DMS 273 (cell line): ENCODE results near the gene DYNC1H1.
A peak's percentile ranks its signal among the peaks of the same experiment; 100 is the strongest.
"Not testable (repeated sequence)": the region's sequence is repeated elsewhere in the genome, so short reads cannot be mapped to it uniquely, and the experiment has no call there.

Experiments
- DNase-seq: peaks from one replicate; lab custom pipeline; 2025; ENCODE audit not compliant: unreplicated experiment; lab: John Stamatoyannopoulos, UW

DYNC1H1 gene

DNA sequence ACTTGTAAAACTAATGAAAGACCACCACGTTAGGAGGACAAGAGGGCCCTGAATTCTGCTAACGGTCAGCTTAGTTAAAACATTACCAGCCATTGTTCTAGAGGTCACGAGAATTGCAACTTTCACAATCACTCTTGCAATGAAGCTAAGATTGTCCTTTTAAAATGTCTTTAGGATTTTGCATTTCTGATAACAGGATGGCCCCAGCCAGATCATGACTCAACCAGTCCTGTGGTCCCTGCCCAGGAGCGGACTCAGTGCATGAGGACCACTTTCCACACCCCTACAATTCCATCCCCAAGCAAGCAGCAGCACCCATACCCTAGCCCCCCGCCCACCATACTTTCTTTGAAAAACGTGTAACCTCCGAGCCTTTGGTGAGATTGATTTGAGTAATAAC lies 93.8 kb downstream of the DYNC1H1 start:
- DNase-seq, result no peak

DNA sequence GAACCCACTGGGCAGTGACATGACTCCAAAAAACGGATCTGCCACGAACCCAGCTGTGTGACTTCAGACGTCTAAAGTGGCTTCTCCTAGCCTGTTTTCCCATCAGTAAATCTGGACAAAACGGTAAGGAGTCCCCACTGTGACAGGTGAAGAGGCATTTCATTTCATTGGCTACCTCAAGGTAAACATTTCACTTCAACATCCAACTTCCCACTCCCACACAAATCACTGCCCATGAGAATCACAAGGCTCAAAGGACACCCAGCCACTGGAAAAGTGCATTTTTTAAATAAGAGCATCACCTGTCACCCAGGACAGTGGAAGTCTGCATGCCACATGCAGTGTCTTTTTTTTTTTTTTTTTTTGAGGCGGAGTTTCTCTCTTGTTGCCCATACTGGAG lies 94.6 kb downstream of the DYNC1H1 start:
- no peak for DNase-seq

DNA sequence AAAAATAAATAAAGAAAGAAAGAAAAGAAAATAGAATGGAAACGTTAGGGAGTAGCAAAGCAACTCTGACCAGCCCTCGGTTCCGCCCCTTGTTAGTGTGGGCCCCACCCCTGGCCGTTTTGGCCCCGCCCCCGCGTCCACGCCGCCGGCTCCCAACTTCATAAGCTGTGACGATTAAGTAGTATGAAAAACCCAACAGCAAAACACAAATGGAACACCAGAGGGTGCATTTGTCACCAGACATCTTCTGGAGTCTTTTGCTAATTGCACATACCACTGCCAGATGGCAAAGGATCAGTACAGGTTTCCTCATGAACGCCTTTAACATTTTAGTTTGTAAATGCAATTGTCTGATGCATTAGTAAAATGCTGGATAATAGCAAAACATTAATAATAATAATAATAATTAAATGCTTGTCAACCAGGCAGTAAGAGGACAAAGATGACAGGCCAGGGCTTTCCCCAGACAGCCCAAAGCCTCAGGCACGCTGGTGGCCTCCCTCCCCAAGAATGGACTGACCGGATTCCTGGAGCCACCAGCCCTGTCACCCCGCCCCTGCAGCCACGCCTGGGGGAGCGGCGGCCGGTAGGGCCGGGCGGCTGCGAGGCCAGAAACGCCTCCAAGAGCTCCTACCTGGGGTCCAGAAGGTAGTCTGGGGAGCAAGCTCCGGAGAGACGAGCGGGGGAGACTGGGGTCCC lies 98.9 kb downstream of the DYNC1H1 start:
- DNase-seq, result peak; percentile 96

DNA sequence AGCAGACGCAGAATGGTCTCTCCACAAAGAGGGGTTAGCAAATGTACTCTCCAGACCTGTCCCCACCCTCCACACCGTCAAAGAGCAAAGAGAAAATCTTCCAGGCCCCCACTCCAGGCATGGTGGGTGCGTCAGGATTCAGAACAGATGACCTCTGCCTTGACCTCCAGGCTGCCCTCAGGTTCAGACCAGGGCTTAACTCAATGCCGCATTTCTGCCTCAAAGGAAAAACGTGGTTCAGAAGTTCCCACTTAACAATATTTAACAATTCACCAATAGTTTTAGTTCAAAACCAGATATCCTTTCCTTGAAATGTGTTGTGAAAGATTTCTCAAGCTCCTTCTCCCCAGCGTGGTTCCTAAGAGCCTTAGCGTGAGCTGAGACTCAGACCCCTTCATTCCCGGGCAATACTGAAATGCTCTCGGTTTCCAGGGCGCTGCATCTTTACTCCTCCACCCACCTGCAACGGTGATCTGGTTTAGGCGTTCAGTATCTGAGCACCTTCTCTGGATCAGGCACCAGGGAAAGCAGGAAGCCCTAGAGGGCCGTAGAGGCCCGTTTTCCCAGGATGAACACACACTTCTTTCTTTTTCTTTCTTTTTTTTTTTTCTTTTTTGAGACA lies 99.5 kb downstream of the DYNC1H1 start:
- no peak for DNase-seq

DNA sequence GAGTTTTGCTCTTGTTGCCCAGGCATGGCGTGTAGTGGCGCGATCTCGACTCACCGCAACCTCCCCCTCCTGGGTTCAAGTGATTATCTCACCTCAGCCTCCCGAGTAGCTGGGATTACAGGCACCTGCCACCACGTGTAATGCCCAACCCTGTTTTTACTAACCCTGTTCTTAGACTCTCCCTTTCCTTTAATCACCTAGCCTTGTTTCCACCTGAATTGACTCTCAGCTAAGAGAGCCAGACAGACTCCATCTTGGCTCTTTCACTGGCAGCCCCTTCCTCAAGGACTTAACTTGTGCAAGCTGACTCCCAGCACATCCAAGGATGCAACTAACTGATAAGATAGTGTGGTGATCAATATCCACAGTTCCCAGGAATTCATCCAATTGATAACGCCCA lies 100.2 kb downstream of the DYNC1H1 start:
- DNase-seq, result not testable (repeated sequence)

DNA sequence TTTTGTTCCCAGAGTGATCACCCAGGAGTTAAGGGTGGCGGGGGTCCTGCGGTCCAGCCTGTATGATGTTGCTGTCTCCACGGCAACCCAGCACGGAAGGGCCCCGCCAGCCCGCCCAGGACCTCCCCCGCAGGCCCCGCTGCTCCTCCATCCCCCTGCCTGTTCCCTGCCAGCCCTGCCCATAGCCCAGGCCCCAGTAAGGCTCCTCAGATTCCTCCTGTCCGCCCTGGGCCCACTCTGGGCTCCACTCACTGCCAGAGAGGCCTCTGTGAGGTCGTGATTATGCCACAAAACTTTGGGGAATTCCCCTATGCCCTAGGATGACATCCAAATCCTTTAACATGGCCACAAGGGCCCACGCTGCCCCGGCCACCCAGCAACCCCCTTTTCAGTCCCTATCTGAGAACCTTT lies 101.7 kb downstream of the DYNC1H1 start:
- DNase-seq, result no peak

DNA sequence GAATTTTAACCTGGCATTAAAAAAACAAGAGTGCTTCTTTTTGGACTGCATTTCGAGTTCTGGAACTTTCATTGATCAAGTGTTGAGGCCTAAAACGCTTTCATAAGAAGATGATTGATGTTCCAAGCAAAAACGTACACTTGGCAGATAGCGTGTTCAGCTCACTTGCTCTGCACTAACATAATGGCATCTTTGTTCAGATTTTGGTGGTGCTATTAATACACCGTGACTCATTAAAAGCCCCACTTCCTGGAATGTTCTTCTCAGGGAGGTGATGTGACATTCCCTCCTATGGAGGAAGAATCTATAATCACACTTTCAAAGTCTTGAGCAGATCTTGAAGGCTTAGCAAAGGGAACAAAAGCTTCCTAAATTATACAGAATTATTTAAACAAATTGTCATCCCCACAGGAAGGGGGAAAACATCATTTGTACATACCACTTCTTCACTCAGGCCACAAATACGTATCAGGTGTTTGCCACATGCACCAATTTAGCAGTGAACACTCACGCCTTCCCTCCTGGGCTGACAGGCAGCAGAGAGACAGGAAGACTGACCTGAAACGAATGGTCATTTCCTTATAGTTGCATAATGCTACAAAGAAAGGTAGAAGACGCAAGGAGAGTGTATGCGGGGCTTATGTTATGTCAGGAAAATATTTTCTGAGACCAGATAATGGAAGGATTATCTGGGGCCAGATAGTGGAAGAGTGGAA lies 107.1 kb downstream of the DYNC1H1 start:
- DNase-seq, result no peak

DNA sequence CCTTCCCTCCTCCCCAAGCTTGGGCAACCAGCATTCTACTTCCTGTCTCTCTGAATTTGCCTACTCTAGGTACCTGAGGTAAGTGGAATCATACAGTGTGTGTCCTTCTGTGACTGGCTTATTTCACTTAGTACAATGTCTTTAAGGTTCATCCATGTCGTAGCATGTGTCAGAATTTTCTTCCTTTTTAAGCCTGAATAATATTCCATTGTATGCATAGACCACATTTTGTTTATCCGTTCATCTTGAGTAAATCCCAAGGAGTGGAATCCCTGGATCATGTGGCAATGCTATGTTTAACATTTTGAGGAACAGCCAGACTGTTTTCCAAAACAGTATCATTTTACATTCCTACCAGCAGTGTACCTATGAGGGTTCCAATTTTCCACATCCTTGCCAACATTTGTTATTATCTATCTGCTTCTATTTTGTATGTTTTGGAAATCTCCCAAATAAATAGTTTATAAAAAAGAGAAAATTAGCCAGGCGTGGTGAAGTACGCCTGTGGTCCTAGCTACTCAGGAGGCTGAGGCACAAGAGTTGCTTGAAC lies 110.1 kb downstream of the DYNC1H1 start:
- DNase-seq, result no peak

DNA sequence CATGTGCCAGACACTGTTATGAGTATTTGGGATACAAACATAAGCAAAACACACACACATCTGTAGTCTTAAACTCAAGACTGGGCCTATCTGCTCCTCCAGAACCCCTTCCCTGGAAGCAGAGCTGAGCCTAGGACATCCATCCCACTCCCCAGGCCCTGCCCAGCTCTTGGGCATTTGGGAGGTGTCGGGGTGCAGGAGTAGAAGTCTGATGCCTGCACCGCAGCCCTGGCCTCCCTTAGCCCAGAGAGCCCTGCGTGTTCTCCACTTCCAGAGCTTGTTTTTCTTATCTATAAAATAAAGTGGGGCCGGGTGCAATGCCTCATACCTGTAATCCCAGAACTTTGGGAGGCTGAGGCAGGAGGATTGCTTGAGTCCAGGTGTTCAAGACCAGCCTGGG lies 110.8 kb downstream of the DYNC1H1 start:
- no peak for DNase-seq

DNA sequence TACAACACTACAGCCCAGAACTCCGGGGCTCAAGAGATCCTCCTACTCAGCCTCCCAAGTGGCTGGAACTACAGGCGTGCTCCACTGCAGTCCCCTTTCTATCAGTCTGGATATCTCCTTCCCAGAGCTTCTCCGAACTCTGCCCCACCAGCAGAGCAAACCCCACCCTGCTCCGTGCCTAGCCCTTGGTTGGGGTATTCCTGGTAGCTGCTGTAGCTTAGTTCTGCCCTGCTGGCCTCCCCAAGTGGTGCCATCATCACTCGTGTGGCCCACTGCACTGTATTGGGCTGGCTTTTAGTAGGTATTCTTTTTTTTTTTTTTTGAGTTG lies 113.0 kb downstream of the DYNC1H1 start:
- DNase-seq, result peak; percentile 34

DNA sequence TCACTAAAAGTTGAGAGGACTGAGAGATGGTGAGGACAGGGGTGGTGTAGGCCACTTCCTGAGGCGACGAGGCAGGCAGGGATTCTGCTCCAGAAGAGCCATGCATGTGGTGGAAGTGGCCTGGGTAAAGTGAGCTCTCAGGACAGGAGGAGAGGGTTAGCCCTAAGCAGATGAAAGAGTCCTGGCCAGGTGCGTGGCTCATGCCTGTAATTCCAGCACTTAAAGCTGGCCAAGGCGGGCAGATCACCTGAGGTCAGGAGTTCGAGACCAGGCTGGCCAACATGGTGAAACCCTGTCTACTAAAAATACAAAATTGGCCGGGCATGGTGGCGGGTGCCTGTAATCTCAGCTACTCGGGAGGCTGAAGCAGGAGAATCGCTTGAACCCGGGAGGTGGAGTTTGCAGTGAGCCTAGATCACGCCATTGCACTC lies 114.0 kb downstream of the DYNC1H1 start:
- DNase-seq, result not testable (repeated sequence)

DNA sequence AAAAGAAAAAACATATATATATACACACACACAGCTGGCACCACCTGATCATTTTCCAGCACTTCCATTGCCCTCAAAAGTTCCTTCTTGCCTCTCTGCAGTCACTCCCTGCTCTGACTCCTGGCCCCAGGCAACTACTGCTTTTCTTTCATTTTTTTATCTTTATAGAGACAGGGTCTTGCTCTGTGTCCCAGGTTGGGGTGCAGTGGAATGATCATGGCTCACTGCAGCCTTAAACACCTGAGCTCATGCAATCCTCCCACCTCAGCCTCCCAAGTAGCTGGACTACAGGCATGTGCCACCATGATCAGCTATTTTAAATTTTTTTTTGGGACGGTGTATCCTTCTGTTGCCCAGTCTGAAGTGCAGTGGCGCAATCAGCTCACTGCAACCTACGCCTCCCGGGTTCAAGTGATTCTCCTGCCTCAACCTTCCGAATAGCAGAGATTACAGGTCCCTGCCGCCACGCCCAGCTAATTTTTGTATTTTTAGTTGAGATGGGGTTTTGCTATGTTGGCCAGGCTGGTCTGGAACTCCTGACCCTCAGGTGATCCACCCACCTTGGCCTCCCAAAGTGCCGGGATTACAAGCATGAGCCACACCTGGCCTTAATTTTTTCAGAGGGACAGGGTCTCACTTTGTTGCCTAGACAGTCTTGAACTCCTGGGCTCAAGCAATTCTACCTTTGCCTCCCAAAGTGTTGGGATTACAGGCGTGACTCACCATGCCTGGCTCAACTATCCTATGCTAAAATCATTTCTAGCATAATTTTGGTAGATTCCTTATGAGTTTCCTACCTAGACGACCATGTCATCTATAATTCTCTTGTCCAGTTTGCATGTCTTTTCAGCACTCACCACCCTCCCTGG lies 114.7 kb downstream of the DYNC1H1 start:
- DNase-seq, result no peak

DNA sequence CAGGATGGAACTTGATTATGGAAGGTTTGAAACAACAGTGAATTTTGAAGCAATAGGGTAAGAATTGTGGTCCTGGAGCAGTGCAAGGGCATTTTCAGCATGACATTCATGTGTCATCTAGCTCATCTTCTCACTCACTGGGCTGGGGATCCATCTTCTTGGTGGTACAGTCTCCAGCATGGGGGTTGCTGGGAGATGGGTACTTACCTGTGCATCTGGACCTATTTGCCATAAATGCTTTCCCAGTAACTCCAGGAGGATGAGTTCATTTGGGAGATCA lies 115.3 kb downstream of the DYNC1H1 start:
- no peak for DNase-seq

DNA sequence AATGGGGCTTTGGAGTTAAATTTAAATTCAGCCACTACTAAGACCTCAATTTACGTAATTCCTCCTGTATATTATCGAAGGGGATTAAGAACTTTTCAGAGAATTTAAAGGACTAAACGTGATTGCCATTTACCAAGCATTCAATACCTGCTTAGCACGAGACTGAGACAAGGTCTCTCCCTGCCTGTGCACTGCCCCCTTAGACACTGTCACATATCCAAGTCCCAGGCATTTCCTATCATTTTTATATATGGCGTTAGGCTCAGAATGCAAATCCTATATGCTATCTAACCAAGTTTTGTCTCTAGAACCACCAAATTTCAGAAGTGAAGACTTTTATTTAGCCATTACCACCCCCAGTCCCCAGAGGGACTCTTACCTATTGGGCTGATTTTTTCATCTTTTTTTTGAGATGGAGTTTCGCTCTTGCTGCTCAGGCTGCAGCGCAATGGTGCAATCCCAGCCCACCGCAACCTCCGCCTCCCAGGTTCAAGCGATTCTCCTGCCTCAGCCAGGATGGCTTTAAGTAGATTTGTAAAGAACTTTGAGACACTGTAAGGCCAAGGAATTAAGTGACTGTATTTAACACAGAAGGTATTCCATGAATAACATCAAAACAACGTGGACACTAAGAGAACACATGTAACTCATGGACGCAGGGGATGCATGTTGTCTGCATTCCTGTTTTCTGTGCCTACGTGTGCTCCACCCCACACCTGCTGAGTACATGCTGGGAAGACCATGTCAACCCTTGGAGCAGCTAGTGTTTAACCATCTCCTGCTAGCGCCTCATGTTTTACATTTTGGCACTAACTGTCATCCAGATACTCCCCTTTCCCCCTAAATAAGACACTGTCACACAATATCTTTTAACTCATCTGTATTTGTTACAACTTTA lies 116.1 kb downstream of the DYNC1H1 start:
- no peak for DNase-seq

DNA sequence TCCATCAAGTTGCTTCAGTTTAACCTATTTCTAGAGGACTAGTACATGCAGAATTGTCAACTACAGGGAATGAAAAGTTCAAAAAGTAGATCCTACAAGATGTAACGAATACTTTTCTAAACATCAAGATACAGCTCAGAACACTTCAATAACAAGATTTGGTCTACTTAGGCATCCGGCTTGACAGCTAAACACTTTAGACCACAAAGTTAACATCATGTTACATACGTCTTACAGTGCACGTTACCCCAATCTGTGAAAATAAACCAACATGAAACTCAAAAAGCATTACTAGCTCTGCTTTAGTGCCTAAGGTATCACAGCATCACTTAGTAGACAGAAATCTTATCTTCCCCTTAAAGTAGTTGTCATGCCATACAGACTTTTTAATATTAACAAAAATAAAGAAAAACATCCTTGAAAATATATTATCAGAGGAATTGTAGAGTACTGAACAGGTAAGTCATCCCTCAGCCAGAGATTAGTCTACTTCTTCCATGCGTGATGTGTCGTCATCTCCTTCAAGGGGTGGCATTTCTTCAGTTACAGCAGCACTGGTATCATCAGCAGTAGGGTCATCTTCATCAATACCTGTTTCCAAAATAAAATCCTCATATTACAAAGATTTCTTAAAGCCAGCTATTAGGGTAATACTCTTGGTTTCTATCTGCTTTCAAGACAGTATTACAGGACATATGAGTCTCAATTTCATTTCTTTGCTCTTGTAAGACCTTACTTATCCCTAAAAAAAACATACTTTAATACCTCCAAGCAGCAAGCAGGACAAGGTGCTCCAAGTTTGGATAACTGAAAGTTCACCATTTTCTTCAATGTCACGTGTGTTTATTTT lies 117.1 kb downstream of the DYNC1H1 start:
- no peak for DNase-seq

DNA sequence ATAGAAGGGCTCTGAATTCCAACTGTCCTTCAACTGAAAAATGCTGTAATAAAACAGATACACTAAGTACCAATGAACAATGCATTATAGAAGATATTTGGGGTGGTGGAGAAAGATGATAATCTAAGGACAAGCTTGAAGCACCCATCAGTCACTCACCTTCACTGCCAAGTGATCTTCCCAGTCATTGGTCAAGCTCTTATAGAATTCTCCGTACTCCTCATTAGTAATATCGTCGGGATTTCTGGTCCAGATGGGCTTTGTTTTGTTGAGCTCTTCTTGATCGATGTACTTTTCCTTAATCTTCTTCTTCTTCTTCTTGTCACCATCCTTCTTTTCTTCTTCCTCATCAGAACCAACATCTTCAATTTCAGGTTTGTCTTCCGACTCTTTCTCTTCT lies 120.1 kb downstream of the DYNC1H1 start:
- not testable (repeated sequence) for DNase-seq

DNA sequence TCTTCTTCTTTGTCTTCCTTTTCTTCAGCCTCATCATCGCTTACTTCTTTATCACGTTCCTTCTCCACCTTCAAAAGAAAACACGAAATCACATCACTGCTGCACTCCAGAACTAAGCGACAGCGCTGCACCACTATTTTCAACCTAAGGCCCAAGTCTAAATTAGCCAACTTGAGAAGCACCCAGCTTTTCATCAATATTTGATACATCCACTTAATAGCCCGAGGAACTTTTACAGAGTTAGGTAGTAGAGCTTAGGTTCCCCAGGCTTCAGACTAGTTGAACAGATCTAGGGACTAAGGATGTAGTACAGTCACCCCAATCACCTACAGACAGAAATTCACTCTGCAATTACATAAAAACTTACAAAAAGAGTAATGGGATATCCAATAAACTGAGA lies 120.6 kb downstream of the DYNC1H1 start:
- no peak for DNase-seq

DNA sequence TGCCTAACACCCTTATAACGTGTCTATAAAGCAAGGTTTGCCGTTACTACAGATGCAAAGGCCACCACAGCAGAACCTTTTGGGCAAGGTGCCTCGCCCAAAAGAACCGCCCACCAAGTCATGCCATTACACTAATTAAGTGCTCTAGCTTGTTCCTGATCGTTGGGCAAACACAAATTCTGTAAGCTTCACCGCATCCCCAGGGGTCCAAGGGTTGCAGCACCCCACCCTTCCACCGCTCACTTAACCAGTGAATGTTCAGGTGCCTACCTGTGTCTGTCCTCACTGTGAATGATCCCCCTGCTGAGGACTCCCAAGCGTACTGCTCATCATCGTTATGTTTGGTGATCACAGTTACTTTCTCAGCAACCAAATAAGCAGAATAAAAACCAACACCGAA lies 121.1 kb downstream of the DYNC1H1 start:
- DNase-seq, result peak; percentile 41

DNA sequence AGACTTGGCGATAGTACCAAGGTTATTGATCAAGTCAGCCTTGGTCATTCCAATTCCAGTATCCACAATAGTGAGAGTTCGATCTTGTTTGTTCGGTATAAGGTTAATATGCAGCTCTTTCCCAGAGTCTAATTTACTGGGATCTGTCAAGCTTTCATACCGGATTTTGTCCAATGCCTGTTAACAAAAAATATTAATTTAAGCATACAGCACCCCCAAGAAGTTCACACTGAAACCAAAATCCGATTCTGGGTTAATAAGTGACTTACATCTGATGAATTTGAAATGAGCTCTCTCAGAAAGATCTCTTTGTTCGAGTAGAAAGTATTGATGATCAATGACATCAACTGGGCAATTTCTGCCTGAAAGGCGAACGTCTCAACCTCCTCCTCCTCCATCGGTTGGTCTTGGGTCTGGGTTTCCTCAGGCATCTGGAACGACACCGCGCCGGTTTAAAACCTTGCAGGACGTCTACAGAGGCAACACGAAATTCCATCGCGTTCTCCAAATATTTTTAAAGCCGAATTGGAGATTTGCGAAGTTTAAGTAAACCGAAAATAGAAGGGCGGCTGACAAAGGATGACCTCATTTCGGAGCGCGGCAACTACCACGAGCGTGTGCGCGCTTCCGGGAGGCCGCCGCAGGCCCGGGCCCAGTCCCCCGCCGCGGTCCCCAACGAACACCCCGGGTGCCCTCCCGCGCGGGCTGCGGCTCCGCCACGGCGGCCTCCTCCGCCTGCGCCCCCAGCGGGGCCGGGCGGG lies 121.8 kb downstream of the DYNC1H1 start:
- DNase-seq, result peak; percentile 73
